ENCODE results near the gene VAT1.
"Not testable (repeated sequence)": the region's sequence is repeated elsewhere in the genome, so short reads cannot be mapped to it uniquely, and the experiment has no call there.

Gene VAT1

DNA sequence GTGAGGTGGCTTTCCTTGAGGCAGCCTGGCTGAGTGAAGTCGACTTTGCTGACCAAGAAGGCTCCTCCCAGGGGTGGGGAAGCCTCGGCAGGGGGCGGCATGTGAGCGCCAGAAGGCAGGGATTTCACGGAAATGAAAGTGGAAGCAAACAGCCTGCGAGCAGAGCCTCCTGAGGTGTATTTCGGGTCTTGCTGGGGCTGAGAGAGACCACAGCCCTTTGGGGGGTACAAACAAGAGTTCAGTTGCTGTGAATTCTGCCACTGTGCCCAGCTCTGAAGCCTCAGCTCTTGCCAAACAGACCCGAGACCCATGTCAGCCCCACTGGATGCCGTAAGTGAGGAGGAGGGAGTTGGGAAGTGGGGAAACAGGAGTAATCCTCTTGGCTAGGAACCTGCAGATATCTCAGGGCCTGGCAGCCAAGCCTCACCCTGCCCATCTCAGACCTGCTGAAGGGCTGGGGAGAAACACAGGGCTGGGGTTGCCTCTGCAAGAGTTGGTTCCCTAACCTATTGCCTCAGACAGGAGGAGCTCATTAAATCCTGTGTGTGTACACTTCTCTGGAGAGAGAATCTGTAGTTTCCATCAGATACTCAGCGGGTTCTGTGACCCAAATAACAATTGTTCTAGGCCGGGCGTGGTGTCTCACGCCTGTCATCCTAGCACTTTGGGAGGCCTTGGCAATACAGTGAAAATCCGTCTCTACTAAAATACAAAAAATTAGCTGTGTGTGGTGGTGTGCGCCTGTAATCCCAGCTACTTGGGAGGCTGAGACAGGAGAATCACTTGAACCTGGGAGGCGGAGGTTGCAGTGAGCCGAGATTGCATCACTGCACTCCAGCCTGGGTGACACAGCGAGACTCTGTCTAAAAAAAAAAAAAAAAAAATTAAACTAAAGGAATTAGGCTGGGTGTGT, 15.3 kb downstream of the VAT1 start, which contains the start of gene IFI35:
Gene IFI35 (plus strand): TSS at position 146 of the 913 bp plus-strand sequence. CDS start 164 bp downstream, at position 310.
- no peak for DNase-seq (ENCODE audit: low read depth)

- DNase-seq (ENCODE audit: low read depth), result no peak
Observed at GRCh38 chr17:43003542-43004172, 18.5 kb downstream of the VAT1 start.

DNA sequence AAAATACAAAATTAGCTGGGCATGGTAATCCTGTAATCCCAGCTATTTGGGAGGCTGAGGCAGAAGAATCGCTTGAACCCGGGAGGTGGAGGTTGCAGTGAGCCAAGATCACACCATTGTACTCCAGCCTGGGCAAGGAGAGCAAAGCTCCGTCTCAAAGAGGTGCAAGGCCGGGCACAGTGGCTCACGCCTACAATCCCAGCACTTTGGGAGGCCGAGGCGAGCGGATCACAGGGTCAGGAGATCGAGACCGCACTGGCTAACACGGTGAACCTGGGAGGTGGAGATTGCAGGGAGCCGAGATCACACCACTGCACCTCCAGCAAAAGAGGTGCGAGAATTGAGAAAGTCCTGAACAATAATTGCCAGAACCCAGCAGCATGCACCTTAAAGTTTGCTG, 21.3 kb downstream of the VAT1 start:
- not testable (repeated sequence) for DNase-seq (ENCODE audit: low read depth)

DNA sequence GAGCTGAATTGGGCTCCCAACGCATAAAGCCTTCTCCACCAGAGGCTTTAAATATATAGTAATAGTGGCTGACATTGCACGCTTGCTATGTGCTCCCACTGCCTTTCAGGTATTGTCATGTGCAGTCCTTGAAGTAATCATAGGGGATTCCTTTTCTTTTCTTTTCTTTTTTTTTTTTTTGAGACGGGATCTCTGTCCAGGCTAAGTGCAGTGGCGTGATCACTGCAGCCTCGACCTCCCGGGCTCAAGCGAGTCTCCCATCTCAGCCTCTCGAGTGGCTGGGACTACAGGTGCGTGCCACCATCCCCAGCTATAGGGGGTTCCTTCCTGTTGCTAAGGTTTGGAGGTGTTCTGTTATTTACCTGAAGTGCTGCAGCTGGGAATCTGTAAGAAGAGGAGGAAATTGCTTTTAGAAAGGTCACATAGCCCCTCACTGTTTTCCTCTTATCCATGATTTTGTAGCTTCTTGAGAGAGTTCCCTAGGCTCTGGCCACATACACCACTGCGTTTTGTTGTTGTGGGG, 23.1 kb downstream of the VAT1 start:
- no peak for DNase-seq (ENCODE audit: low read depth)

- DNase-seq (ENCODE audit: low read depth), result peak; percentile 97
Observed at GRCh38 chr17:42997984-42998938, 23.9 kb downstream of the VAT1 start, which contains the start of gene RPL27. TSS of gene RPL27 (plus strand) at chr17:42998419. CDS start at chr17:42998751, 332 bp downstream.

GRCh38 chr17:42997390-42997983, 24.7 kb downstream of the VAT1 start:
- DNase-seq (ENCODE audit: low read depth), result no peak

GRCh38 chr17:42993913-42994312, 28.3 kb downstream of the VAT1 start:
- not testable (repeated sequence) for DNase-seq (ENCODE audit: low read depth)

DNA sequence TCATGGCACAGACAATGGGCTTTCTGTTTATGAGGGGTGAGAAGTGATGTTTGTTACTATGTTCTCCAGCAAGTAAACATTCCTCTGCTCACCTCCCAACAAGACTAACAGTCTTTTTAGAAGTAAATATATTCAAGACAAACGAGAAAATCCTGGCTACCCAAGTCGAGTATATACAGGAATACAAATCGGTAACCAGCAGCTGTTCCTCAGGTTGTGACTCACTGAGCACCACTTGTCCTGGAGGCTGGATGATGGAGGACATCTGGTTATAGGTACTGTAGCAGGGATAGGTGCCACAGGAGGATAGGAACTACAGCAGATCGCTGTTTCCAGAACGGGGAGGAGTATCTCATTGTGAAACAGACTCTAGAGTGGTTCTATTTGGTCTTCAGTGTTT, 29.3 kb downstream of the VAT1 start:
- no peak for DNase-seq (ENCODE audit: low read depth)

DNA sequence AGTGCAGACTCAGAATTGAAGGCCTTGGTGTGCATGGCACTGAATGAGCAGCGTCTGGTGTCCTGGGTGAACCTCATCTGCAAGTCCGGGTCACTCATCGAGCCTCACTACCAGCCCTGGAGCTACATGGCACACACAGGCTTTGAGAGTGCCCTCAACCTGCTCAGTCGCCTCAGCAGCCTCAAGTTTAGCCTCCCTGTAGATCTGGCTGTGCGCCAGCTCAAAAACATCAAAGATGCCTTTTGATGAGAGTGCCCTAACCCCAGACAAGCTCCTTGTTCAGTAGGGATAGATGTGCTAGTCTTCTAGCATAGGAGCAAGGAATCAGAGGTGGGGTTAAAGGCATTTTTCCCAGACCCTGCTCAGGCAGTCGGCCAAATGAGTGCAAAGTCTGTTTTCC, 30.7 kb downstream of the VAT1 start:
- DNase-seq (ENCODE audit: low read depth), result no peak

DNA sequence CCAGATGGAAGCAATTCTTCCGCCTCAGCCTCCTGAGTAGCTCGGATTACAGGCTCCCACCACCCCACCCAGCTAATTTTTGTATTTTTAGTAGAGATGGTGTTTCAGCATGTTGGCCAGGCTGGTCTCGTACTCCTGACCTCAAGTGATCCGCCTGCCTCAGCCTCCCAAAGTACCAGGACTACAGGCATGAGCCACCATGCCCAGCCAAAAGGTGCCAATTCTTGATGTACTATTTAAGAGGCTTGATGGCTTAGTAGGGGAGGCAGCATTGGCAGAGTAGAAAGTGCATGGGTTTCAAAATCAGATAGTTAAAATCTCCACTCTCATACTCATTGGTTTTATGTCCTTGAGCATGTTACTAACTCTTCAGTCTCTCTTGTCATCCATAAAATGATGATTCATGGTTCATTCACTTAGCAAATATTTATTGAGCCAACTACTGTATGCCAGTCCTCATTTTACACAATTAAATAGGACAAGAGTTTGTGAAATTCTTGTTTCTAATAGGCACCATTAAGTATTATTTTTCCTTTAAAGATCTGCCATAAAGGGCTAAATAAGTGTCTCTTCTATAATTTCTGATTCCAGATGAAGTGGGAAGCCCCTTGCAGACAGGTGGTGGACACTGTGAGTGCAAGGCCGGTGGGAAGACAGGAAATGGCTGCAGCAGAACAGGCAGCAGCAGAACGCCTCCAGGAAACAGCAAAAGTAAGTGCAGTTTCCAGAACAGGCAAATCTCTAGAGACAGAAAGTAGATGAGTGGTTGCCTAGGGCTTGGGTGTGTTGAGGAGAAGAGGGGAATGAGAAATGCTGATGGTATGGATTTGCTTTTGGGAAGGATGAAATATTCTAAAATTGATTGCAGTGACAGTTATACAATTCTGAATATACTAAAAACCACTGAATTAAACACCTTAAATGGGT, 32.2 kb downstream of the VAT1 start:
- peak; percentile 33 for DNase-seq (ENCODE audit: low read depth)

GRCh38 chr17:42989141-42989540, 33.0 kb downstream of the VAT1 start:
- DNase-seq (ENCODE audit: low read depth), result no peak

GRCh38 chr17:42985225-42985624, 37.0 kb downstream of the VAT1 start:
- DNase-seq (ENCODE audit: low read depth), result no peak

DNA sequence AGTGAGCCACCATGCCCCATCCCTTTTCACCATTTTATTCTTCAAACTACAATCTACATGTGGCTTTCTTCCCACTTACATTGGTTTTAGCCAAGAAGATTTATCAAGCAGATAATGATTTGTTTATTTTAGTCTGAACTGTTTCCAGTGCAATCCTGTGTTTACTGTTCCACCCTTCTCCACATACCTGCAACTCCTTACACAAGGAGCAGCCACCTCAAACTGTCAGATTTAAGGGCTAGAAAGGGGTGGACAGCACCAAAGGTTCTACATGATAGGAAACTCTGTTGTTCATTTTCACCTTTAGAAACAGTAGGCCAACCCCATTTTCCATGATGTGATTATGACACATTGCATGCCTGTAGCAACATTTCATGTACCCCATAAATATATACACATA, 39.9 kb downstream of the VAT1 start:
- DNase-seq (ENCODE audit: low read depth), result no peak

DNA sequence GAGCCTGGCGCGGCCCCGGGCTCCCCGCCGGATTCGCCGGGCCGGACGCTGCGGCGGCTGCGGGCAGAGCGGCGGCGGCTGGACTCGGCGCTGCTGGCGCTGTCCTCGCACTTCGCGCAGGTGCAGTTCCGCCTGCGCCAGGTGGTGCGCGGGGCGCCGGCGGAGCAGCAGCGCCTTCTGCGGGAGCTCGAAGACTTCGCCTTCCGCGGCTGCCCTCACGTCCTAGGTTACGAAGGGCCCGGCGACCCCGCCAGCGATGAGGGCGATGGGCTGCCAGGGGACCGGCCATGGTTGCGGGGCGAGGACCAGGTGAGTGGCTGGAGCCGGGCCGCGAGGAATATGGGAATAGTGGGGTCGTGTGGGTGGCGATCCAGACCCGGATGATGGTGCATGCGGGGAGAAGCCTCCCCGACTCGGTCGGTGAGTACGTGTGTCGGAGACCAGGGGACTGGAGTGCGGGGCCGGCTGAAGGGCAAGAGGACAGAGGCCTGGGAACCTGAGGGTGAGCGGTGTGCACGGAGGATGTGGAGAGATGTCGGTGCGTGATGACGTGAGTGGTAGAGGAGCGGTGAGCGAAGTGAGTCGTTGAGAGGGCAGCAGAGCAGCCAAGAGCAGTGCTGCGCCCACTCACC, 41.3 kb downstream of the VAT1 start:
- DNase-seq (ENCODE audit: low read depth), result no peak

DNA sequence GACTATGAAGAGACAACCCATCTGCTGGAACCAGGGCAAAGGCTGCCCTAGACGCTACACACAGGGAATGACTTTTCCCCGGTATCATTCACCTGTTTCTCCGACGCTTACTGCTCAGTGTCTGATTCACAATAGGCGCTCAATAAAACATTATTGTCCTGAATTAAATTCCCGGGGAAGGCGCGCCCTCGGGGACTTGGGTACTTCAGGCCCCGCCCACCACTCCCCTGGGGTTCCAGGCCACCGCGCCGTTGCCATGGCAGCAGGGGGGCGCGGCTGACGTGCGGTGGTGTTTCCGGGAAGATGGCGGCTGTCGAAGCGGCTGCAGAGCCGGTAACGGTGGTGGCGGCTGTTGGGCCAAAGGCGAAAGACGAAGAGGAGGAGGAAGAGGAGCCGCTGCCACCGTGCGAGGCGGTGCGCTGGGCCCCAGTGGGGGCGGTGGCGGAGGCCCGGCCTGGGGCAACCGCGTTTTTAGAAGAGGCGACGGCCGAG, 41.9 kb downstream of the VAT1 start, which contains the start of gene RUNDC1:
Gene RUNDC1 (plus strand): TSS at position 292 of the 492 bp plus-strand sequence. CDS start 12 bp downstream, at position 304.
- DNase-seq (ENCODE audit: low read depth), result peak; percentile 40

DNA sequence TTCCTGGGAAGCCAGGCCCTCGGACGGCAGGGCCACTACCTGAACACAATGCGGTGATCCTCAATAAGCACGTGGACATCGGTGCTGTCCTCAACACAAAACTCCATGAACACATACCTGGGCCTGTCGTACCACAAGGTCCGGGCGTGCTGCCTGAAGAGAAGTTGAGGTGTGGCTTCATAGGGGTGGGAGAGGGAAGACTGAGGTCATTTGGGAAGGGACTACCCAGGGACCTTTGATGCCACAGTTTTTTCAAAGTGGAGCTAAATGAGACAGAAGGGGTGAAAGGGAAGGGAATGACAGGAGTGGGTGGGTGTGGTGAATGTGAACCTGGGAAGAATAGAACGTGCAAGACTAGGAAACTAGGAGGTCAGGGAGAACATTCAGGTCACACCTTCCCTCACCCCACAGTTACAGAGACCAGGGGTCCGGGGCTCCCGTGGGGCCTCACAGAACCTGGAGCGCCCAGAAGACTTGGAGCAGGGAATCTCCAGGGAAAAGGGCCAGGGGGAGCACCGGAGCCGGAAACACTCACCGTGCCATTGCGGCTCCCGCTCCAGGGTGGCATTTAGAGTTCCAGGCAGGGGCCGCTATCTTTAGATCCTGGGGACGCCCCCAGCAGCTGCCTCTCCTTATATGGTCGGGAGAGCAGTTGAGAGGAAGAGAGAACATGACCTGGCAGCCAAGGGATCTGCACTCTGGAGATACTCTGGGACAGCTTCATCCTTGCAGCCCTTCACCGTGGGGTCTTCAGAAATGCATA, 42.5 kb downstream of the VAT1 start, which contains the start of gene PTGES3L:
Gene PTGES3L (minus strand): TSS at position 570 of the 763 bp plus-strand sequence. CDS start 27 bp downstream, at position 543.
- DNase-seq (ENCODE audit: low read depth), result no peak

DNA sequence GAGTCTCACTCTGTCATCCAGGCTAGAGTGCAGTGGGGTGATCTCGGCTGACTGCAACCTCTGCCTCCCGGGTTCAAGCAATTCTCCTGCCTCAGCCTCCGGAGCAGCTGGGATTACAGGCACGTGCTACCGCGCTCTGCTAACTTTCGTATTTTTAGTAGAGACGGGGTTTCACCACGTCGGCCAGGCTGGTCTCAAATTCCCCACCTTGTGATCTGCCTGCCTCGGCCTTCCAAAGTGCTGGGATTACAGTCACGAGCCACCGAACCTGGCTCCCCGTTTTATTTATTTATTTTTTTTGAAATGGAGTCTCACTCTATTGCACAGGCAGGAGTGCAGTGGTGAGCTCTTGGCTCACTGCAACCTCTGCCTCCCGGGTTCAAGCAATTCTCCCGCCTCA, 46.5 kb downstream of the VAT1 start:
- not testable (repeated sequence) for DNase-seq (ENCODE audit: low read depth)

- DNase-seq (ENCODE audit: low read depth), result no peak
Observed at GRCh38 chr17:42975265-42975664, 46.9 kb downstream of the VAT1 start.

All from HS-5 (cell line).